HepG2 (cell line): ENCODE measurements around the gene SKIDA1. TPM values are rescaled to one million over a fixed set of nuclear protein-coding genes. Genes with fewer than 3 reads are reported as not detected.

Source experiments
- FOXJ3 ChIP-seq: sonication (generic); formaldehyde crosslinking; IDR thresholded peaks from 2 replicates; pipeline ENCODE4 v1.4.0; 2020; ENCODE audit warnings: missing genetic modification reagents, mild to moderate bottlenecking, borderline replicate concordance
- KMT2B ChIP-seq: IDR thresholded peaks from 2 replicates; pipeline ENCODE4 v1.6.1; 2016; ENCODE audit warnings: missing genetic modification reagents, missing compliant biosample characterization
- PRDM4 ChIP-seq: sonication (generic); formaldehyde crosslinking; IDR thresholded peaks from 2 replicates; pipeline ENCODE4 v1.9.0; 2021; ENCODE audit warnings: missing genetic modification reagents, borderline replicate concordance
- SAFB2 ChIP-seq: sonication (generic); formaldehyde crosslinking; IDR thresholded peaks from 2 replicates; pipeline ENCODE4 v1.5.1; 2020; ENCODE audit warnings: missing genetic modification reagents, low read depth, mild to moderate bottlenecking, borderline replicate concordance
- STAT6 ChIP-seq: sonication (generic); formaldehyde crosslinking; IDR thresholded peaks from 2 replicates; pipeline ENCODE4 v1.4.0; 2020; ENCODE audit warnings: missing genetic modification reagents, mild to moderate bottlenecking, borderline replicate concordance
- ZFY ChIP-seq: sonication (generic); formaldehyde crosslinking; IDR thresholded peaks from 2 replicates; pipeline ENCODE4 v1.4.0; 2020; ENCODE audit warnings: missing genetic modification reagents
- ZNF33B ChIP-seq: sonication (generic); formaldehyde crosslinking; IDR thresholded peaks from 2 replicates; pipeline ENCODE4 v1.5.1; 2020; ENCODE audit warnings: mild to moderate bottlenecking, missing genetic modification reagents
- ZNF569 ChIP-seq: sonication (generic); formaldehyde crosslinking; IDR thresholded peaks from 2 replicates; pipeline ENCODE4 v1.5.0; 2020; ENCODE audit warnings: mild to moderate bottlenecking, missing genetic modification reagents, moderate library complexity, borderline replicate concordance
- ZNF598 ChIP-seq: sonication (generic); formaldehyde crosslinking; IDR thresholded peaks from 2 replicates; pipeline ENCODE4 v1.5.1; 2020; ENCODE audit warnings: mild to moderate bottlenecking, missing genetic modification reagents, borderline replicate concordance
- ZNF607 ChIP-seq: sonication (generic); formaldehyde crosslinking; IDR thresholded peaks from 2 replicates; pipeline ENCODE4 v1.5.1; 2020; ENCODE audit warnings: missing genetic modification reagents, mild to moderate bottlenecking, borderline replicate concordance
- ZNF609 ChIP-seq: sonication (generic); formaldehyde crosslinking; IDR thresholded peaks from 2 replicates; pipeline ENCODE4 v1.4.0; 2020; ENCODE audit warnings: mild to moderate bottlenecking, missing genetic modification reagents, borderline replicate concordance
- ZNF703 ChIP-seq: sonication (generic); formaldehyde crosslinking; IDR thresholded peaks from 2 replicates; pipeline ENCODE4 v1.5.1; 2020; ENCODE audit warnings: missing genetic modification reagents, mild to moderate bottlenecking, moderate library complexity, borderline replicate concordance
- polyA plus RNA-seq, 8 experiments: library from polyadenylated mRNA; depleted of rRNA in 3 of 8; stranded (reverse) in 7 of 8; unstranded in 1 of 8; fragments of >200 nt; fragmentation: Illumina TruSeq in 4 of 8; extraction: Trizol in 4 of 8; gene quantifications; 2 replicates each; pipeline versions ENCODE4 v1.2.1 to v1.2.3, GENCODE V29; 2011 to 2016; ENCODE audit warnings: low read depth in 4 of 8, missing spikeins in 1 of 8, mixed read lengths in 1 of 8; ENCODE audit not compliant: insufficient read depth in 1 of 8
- total RNA-seq, 5 experiments: library from RNA; depleted of rRNA; stranded (reverse); fragments of >200 nt; fragmentation: Illumina TruSeq; extraction: Trizol; gene quantifications; 2 replicates each; pipeline ENCODE4 v1.2.3, GENCODE V29; 2016; ENCODE audit warnings: low read depth in 1 of 5
- TF ChIP-seq, protein P1 (sequence below): fragments of 450-650 bp; IDR thresholded peaks from 2 replicates; pipeline ENCODE4 v1.6.1; 2017

The SKIDA1 gene
- total and polyA plus RNA-seq, 2 of the 13 experiments (the other 11 are each of a cell fraction or from before 2014, with no cell fraction given), result 0.73 to 1.5 TPM

DNA sequence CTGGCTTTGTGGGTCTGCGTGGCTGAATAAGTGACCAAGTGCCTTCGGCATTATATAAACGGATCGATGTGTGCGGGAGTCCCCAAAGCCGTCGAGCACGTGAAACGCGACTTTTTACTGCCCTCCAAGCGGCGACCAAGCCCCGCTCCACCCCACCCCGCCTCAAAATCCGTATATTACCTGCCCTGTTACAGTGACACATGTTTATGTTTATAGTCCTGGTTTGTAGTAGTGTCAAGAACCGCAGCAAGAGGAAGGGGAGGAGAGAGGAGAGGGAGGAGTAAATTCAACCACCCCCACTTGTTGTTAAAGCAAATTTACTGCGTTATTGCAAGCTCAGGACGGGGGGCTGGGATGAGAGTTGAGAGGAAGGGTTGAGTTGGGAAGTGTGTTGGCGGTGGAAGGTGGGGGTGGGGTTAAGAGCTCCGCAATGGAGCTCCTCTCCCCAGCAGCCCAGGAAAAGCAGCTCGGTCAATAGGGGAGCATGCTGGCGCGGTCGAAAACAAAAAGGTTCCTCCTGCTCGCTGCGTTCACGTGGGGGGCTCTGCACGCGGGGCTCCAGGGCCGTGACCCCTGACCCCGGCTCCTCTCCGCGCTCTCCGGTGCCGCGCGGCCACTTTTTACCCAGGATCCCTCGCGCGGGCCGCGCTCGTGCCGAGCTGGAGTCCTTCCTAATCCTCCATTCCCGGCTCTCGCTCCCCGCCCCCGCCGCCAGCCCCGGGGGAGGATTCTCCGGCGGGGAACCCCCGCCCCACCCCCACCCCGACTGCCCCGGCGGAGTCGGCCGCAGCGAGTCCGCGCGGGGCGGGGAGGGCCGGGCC, at the start of gene SKIDA1 (continued):
- TF ChIP-seq PRDM4 (CRISPR knock-in tag) (no peak), ZNF703 (CRISPR knock-in tag) (peak; percentile 74), KMT2B (CRISPR knock-in tag) (peak; percentile 89), ZNF33B (CRISPR knock-in tag) (peak; percentile 71; the same call in 1 of the 2 replicates), ZNF569 (CRISPR knock-in tag) (peak; percentile 91; the same call in 1 of the 2 replicates), ZNF607 (CRISPR knock-in tag) (peak; percentile 79; the same call in 1 of the 2 replicates), FOXJ3 (CRISPR knock-in tag) (0 out of 2 replicates have a peak, but pooled peaks have one; percentile 21), ZNF609 (peak; percentile 66), STAT6 (peak; percentile 25; the same call in 1 of the 2 replicates), ZFY (no peak; the same call in 1 of the 2 replicates), SAFB2 (CRISPR knock-in tag) (no peak), ZNF598 (CRISPR knock-in tag) (peak; percentile 14; the same call in 1 of the 2 replicates)
- TF ChIP-seq, protein P1, sequence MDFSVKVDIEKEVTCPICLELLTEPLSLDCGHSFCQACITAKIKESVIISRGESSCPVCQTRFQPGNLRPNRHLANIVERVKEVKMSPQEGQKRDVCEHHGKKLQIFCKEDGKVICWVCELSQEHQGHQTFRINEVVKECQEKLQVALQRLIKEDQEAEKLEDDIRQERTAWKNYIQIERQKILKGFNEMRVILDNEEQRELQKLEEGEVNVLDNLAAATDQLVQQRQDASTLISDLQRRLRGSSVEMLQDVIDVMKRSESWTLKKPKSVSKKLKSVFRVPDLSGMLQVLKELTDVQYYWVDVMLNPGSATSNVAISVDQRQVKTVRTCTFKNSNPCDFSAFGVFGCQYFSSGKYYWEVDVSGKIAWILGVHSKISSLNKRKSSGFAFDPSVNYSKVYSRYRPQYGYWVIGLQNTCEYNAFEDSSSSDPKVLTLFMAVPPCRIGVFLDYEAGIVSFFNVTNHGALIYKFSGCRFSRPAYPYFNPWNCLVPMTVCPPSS, result no peak
